Adipocyte (in vitro differentiated cells): ENCODE results near the gene ABCA13.

ENCODE experiments used
- DNase-seq: peaks from one replicate; pipeline ENCODE4 v3.0.0-alpha.2; 2015; ENCODE audit warnings: low read depth
- H3K27me3 ChIP-seq: replicated peaks from 2 replicates; pipeline ENCODE4 v1.7.0; 2013; ENCODE audit warnings: mild to moderate bottlenecking, low read length, moderate library complexity; ENCODE audit not compliant: control insufficient read depth, insufficient read depth
- H3K36me3 ChIP-seq: 2 replicates; pipeline ENCODE4 v1.7.0; 2013; ENCODE audit warnings: low read length, mild to moderate bottlenecking, moderate library complexity; ENCODE audit not compliant: control insufficient read depth, insufficient read depth, severe bottlenecking
- H3K4me1 ChIP-seq: 2 replicates; pipeline ENCODE4 v1.7.0; 2013; ENCODE audit warnings: mild to moderate bottlenecking, low read length, moderate library complexity; ENCODE audit not compliant: control insufficient read depth, insufficient read depth
- H3K4me3 ChIP-seq: 2 replicates; pipeline ENCODE4 v1.7.0; 2013; ENCODE audit warnings: mild to moderate bottlenecking, low read length, moderate library complexity
- H3K9ac ChIP-seq: 2 replicates; pipeline ENCODE4 v1.7.0; 2013; ENCODE audit warnings: mild to moderate bottlenecking, low read length, moderate library complexity
- H3K9me3 ChIP-seq: 2 replicates; pipeline ENCODE4 v1.7.0; 2013; ENCODE audit warnings: mild to moderate bottlenecking, low read length, moderate library complexity; ENCODE audit not compliant: control insufficient read depth

ABCA13 gene

DNA sequence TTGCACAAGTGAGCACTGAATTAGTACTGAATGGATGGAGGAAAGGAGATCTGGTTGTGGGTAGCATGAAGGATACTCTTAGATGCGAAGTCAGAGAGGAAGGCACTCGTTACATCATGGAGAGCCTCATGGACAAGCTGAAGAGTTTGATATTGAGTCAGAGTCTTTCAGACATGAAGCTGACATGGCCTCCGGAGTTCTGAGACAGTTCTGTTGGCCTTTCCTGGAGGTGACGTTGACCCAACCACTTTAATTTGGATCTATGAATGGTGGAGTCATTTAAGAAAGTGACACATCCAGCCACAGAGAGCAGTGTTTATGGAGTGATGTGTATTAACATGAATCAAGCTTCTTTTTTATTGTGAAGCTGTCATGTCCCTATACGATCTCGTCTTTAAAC is 466.8 kb downstream of the ABCA13 start:
- no peaks in the 10 kb centered on the region for H3K27me3 ChIP-seq
- H3K36me3 ChIP-seq: no peaks in the 10 kb centered on the region
- H3K9me3 ChIP-seq: no peaks in the 10 kb centered on the region
- no peak for DNase-seq
- peaks cover 3% of the 10 kb centered on the region for H3K4me1 ChIP-seq
- H3K4me3 ChIP-seq: no peak overlapping the region
- no peak overlapping the region for H3K9ac ChIP-seq

DNA sequence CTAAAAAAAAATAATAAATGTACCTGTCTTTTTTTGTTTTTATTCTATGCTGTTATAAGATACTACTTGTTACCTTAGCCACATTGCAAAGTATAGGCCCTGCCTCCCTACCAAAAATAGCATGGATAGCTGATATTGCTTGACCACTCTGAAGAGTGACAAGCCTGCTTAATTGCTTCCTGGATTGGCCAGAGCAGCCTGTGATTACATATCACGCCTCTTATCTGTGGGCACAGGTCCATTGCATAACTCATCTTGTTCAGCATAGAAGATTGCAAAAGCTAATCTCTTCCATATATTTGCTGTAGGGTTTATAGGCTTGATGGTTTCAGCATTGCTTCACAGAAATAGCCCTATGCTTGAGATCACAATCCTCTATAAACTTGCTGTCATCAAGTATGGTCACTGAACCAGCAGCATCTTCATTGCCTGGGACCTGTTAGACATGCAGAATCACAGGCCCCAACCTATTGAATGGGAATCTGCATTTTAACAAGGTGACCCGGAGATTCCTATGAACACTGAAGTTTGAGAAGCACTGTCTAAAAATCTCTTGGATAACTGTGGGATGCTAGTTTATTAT is 472.3 kb downstream of the ABCA13 start:
- Histone ChIP-seq H3K36me3 (no peaks in the 10 kb centered on the region), H3K9ac (no peak overlapping the region), H3K9me3 (no peaks in the 10 kb centered on the region), H3K27me3 (no peaks in the 10 kb centered on the region), H3K4me3 (no peak overlapping the region), H3K4me1 (no peaks in the 10 kb centered on the region)
- no peak for DNase-seq

DNA sequence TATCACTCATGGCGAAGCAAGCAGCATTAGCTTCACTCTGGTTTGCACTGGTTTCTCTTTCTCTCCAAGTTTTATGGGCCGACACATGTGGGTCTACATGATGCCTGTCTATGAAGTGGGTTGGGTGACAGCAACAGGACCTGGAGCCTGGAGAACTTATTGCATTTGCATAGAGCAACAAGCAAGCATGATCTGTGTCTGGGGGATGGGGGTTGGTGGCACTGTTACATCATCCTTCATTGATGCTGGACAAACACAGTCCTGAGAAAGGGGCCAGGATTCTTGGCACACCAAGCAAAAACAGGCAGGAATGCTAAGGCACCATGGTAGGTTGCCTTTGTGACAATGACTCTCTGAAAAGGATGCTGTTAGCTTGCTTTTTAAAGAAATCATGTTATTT is 486.9 kb downstream of the ABCA13 start:
- Histone ChIP-seq H3K4me3 (no peak overlapping the region), H3K9ac (no peak overlapping the region), H3K9me3 (peaks cover 9% of the 10 kb centered on the region), H3K4me1 (no peaks in the 10 kb centered on the region), H3K27me3 (no peaks in the 10 kb centered on the region), H3K36me3 (no peaks in the 10 kb centered on the region)
- no peak for DNase-seq

DNA sequence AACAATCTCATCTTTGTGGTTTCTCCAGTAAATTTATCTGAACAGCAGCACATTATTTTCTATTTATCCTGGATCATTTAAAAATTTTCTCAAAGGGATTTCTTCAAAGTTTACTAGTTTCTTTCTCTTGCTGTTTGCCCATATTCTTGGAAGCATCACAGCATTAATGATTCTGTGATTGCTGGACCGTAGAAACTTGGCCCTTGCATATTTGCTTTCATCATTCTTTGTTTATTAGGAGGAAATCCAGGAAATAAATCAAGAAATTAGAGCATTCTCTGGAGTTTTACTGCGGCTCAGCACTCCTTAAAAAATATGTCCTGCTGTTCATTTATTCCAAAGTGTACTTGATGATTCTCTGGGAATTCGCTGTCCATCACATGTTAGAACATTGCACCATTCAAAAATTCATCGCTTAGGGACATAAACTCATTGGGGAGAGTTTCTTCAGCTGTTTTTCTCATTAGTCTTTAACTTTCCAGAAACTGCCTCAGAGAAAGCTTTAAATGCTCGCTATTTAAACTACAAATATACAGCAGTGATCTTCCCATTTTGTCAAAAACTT is 489.1 kb downstream of the ABCA13 start:
- H3K4me1 ChIP-seq: no peaks in the 10 kb centered on the region
- no peaks in the 10 kb centered on the region for H3K36me3 ChIP-seq

DNA sequence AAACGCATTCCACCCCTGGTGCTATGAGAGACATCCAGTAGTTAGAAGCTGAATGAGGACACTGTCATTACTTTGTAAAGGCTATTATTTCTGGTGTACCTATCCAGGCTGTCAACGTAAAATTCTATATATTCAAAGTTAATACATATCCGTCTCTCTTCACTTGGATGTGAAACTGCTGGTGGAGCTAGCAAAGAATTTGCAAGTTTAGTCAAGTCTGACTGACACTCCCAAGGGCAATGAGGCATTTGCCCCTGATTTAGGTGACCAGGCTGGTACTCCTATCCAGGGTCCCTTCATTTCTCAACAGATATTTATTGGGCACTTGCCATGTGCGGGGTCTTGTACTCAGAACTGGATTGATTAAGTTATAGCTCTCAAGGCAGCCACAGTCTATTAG is 493.0 kb downstream of the ABCA13 start:
- no peak overlapping the region for H3K4me3 ChIP-seq
- no peaks in the 10 kb centered on the region for H3K4me1 ChIP-seq
- no peak for DNase-seq
- H3K9ac ChIP-seq: no peak overlapping the region
- no peaks in the 10 kb centered on the region for H3K9me3 ChIP-seq
- H3K27me3 ChIP-seq: no peaks in the 10 kb centered on the region
- H3K36me3 ChIP-seq: no peaks in the 10 kb centered on the region

More for the DNA sequence above, 489.1 kb downstream of the ABCA13 start:
- Histone ChIP-seq H3K4me3 (no peak overlapping the region), H3K27me3 (no peaks in the 10 kb centered on the region), H3K9ac (no peak overlapping the region), H3K9me3 (no peaks in the 10 kb centered on the region)
- no peak for DNase-seq

DNA sequence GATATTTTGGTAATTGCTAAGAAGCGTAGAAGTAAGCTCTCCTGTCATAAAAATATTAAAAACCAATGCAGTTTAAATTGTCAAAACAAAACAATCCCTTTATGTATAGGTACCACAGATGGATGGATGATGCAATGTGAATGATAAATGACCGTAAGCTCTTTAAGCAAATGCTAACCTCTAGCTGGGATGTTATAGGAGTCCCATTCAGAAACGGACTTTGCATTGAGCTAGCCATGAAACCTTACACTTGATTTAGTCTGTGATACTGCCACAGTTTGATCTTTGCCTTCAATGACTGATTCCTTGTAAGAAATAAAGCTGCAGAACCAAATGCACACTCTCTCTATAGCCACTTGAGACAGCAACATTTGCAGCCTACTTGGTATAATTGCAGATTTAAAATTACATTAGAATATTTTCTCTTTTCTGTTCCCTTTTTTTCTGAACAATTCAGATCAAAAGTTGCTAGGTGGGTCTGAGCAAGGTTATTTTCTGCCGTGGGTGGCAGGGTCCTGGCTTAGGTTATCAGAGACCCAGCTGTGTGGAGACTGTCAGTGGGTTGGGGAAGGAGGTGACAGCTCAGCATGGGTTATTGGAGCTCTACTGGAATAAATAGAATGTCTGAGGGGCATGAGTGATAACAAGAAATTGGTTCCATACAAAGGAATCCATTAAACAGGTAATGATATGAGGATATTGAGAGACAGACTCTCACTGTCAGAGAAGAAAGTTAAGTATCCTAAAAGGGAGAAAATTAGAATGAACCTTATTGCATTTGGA is 494.3 kb downstream of the ABCA13 start:
- Histone ChIP-seq H3K36me3 (no peaks in the 10 kb centered on the region), H3K4me3 (no peak overlapping the region), H3K9ac (no peak overlapping the region), H3K9me3 (no peaks in the 10 kb centered on the region), H3K27me3 (no peaks in the 10 kb centered on the region), H3K4me1 (no peaks in the 10 kb centered on the region)
- no peak for DNase-seq

DNA sequence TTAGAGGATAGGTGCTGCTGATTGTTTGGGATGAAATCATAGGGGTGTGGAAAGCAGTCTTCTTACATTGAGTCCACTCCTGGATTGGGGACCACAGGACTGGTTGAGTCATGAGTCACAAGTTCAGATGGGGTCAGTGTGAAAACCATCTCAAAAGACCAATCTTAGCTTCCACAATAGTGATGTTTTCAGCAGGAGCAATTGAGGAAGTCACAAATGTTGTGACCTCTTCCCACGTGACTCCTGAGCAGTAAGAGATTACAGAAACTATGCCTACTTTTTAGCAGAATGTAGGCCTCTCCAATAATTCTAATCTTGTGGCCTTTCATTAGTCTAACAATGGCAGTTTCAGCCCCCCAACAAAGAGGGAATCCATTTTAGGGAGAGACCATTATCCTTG is 496.1 kb downstream of the ABCA13 start:
- H3K9ac ChIP-seq: no peak overlapping the region
- no peaks in the 10 kb centered on the region for H3K36me3 ChIP-seq
- H3K4me1 ChIP-seq: no peaks in the 10 kb centered on the region
- H3K9me3 ChIP-seq: no peaks in the 10 kb centered on the region
- H3K4me3 ChIP-seq: no peak overlapping the region
- H3K27me3 ChIP-seq: no peaks in the 10 kb centered on the region
- DNase-seq: no peak

DNA sequence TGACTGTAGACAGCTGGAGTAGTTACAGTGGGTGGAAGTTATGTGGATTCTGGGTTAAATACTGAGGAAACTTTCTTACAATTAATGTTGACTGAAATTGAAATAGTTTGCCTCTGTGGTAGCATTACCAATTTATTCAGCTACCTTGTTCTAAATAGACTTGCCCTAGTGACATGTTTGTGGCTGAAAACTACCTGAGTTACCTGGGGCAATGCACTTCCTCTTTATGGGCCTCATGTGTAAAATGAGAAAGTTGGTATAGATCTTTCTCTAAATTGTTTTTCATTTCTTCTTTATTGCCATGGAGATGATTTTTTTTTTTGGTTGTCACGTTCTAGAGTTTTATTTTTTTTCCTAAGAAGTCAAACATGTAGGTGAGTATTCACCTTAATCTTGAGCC is 500.4 kb downstream of the ABCA13 start:
- H3K9ac ChIP-seq: no peak overlapping the region
- H3K9me3 ChIP-seq: no peaks in the 10 kb centered on the region
- H3K4me1 ChIP-seq: no peaks in the 10 kb centered on the region
- no peak for DNase-seq
- H3K36me3 ChIP-seq: no peaks in the 10 kb centered on the region
- no peak overlapping the region for H3K4me3 ChIP-seq
- H3K27me3 ChIP-seq: no peaks in the 10 kb centered on the region

DNA sequence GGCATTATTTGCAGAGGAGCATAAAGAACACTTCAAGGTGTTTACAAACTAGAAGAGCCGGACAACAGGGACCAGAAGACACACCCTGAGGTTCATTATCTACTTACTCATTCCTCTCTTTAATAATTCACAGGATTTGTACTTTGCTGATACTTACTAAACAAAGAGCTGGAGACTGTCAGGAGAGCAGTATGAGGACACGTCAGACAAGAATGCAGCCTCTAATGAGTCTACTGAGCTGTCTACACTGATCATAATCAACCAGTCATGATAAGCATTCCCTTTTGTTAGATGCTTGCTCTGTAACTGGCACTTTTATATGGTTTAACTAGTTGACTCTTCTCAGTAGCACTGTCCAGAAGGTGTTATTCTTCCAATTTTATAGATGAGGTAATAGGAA is 509.7 kb downstream of the ABCA13 start:
- no peaks in the 10 kb centered on the region for H3K9me3 ChIP-seq
- no peaks in the 10 kb centered on the region for H3K27me3 ChIP-seq

DNA sequence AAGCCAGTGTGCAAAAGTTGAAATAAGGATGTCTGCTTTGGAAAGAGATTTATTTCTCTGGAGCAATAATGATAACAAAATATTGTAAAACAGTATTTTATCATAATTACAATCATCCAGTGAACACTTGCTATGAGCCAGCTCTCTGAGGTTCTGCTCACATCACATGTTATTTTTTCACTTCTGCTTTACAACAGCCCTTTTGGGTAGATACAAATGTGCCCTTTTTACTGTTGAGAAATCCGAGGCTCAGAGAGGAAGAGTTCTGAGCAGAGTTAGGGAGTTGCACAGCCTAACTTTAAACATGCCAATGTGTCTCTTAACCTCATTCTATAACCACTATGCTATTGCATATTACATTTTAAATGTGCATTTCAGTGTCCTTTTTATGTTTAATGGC is 520.5 kb downstream of the ABCA13 start:
- Histone ChIP-seq H3K27me3 (no peaks in the 10 kb centered on the region), H3K4me3 (no peak overlapping the region), H3K9me3 (no peaks in the 10 kb centered on the region), H3K9ac (no peak overlapping the region), H3K36me3 (no peaks in the 10 kb centered on the region), H3K4me1 (no peaks in the 10 kb centered on the region)
- no peak for DNase-seq

More for the DNA sequence above, 509.7 kb downstream of the ABCA13 start:
- Histone ChIP-seq H3K4me1 (no peaks in the 10 kb centered on the region), H3K36me3 (no peaks in the 10 kb centered on the region), H3K9ac (no peak overlapping the region), H3K4me3 (no peak overlapping the region)
- DNase-seq: no peak
